GM18511 (cell line): Measurements from ENCODE around the gene SLC35F4.

ENCODE experiments used
- ATAC-seq: cut with Tn5 transposase; IDR thresholded peaks from one replicate; pipeline ENCODE4 v1.9.1; 2021; ENCODE audit warnings: mild to moderate bottlenecking, moderate library complexity; ENCODE audit not compliant: unreplicated experiment

The SLC35F4 gene

DNA sequence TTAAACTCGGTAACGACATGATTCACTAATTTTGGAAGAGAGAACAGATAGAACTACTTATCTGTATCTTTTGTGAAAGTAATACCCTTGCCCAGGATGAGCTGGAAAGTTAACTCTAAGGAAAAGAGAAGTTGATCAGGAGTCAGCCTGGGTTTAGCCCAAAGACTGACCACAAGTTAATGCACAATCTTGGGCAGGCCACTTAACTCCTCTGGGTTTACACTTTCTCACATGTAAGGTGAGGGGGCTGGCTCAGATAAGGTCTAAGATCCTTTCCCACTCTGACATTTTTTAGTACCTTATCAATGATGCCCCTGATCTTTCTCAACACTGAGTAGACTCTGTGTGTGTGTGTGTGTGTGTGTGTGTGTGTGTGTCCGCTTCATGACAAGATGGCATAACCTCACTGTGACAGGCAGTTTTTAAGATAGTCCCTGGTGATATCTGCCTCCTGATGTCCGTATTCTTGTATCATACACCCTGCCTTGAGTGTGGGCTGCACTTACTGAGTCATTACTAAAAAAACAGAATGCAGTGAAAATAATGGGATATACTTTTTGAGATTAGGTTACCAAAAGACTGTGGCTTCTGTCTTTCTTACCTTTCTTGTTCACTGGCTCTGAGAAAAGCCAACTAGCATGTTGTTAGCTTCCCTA is 316.0 kb downstream of the SLC35F4 start:
- peak; percentile 67 for ATAC-seq

DNA sequence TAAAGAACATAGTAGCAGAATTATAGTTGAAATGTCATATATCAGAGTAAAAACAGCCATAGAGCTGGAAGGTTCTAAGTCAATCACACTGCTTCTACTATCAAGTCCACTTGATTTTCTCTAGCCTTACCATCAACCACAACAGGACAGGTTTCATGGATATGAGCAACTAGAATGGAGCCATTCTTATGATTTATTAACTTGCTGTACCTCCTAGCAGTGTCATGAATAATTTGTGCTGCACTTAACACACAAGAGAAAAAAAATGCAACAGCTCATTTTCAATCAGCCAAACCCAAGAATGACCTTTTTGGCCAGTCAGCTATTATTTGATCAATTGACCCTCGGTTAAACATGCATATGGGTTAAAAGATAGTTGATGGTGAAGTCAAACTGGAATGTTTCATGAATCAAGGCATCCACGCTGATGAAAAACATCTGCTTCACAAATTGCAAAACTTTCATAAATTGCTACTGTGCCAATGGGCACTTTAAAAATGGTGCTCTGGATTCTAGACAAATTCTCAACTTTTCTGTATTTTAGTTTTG is 316.8 kb downstream of the SLC35F4 start:
- no peak for ATAC-seq

DNA sequence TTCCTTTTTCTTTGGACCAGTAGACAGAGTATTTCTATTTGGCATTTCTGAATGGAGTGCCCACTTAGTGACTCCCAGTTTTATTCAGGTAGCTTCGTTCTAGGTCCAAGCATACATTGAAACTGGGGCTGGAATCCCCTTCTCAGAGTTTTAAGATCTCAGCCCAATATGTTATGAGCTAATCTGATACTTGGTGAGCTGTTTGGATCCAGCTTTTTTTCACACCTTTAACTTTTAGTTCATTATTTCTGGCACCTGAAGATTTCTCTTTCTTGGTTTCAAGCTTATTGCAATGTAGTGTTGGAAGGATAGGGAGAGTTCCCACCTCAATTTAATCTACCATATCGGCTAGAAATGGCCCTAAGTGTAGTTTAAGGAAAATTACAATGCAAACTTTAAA is 318.8 kb downstream of the SLC35F4 start:
- no peak for ATAC-seq

DNA sequence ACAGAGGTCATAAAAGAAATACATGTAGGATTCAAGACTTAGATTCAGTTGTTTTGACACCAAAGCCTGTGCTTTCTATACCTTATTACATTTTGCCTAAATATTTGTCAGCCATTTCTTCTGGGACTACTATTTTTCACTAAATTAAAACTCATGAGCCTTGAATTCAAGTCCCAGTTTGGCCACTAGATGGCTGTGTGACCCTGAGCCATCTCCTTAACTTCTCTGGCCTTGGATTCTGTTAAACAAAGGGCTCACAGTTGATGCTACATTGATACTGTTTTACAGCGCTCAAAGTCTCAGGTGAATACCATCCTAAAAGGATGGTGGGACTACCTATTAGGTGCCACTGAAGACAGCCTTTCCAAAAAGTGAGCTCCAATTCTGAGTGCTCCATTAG is 332.7 kb downstream of the SLC35F4 start:
- ATAC-seq = peak; percentile 76

DNA sequence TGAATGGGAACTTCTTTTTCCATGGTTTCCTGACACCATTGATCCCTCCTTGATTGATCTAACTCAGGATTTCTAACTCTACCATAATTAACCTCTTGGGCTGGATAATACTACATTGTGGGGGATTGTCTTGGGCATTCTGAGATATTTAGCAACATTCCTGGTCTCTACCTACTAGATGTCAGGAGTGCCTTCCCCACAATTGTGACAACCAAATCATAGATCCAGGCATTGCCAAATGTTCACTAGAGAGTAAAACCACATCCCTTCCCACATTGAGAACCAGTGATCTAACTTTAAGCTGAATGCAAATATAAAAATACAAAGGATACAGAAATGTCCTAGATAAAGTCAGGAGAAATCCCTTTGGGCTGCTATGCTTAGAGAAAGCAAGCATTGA is 335.3 kb downstream of the SLC35F4 start:
- ATAC-seq = no peak

DNA sequence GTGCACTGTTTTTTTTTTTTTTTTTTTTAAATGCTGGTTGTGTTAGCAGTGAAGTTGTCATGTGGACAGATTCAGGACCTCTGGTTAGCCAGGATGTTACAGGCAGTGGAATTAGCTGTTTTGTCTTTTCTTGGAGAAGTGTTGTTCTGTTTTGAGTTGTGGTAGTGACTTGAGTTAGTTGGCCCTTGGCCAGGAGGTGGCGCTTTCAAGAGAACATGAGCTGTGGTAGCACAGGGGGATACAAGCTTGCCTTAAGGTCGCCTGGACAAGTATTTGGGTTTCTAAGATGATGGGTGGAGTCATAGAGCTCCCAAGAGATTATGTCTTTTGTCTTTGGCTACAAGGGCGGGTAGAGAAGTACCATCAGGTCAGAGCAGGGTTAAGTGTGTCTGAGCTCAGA is 338.9 kb downstream of the SLC35F4 start:
- ATAC-seq = no peak

DNA sequence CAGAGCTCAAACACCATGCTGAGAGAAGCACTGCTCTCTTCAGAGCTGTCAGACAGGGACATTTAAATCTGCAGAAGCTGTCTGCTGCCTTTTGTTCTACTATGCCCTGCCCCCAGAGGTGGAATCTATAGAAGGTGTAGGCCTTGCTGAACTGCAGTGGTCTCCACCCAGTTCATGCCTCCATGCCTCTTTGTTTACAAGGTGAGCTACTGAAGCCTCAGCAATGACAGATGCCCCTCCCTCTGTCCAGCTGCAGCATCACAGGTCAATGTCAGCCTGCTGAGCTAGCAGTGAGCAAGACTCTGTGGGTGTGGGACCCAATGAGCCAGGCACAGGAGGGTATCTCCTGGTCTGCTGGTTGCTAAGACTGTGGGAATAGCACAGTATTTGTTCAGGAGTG is 346.8 kb downstream of the SLC35F4 start:
- ATAC-seq = no peak
